ENCODE data around the gene FIZ1. TPM values are rescaled to one million over a fixed set of nuclear protein-coding genes. Genes with fewer than 3 reads are reported as not detected.

The FIZ1 gene
- total and polyA plus RNA-seq, 2 of the 4 experiments (the other 2 are of a cell fraction): 1.3 to 5.9 TPM

DNA sequence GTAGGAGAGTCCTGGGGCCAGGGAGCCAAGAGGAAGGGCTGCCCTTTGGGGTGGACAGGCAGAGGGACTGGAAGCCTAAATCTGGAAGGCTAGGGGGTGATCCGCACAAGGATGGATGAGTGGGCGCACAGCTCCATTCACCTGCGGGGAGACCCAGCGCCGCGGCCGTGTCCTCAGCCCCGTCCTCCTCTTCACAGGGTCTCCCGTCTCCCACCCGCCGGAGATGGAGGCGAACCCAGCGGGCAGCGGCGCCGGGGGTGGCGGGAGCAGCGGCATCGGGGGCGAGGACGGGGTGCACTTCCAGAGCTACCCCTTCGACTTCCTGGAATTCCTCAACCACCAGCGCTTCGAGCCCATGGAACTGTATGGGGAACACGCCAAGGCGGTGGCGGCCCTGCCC is 14.1 kb upstream of the FIZ1 start:
- POLR2A ChIA-PET (ENCODE audit: unreplicated experiment): no interaction called here
- DNase-seq (no peak), ATAC-seq (ENCODE audit: low read depth) (no peak)

More for the DNA sequence above, 14.1 kb upstream of the FIZ1 start:
- intact Hi-C loops (cut with micrococcal nuclease) (no loop called here), dilution Hi-C loops (cut with HindIII; ENCODE audit: low sequenced_read_pairs, unreplicated experiment) (no loop called here), in situ Hi-C loops (cut with MboI; ENCODE audit: low sequenced_read_pairs) (no loop called here)
- no peak overlapping the region for H2BK5ac ChIP-seq (ENCODE audit: low read depth, low read length, poor library complexity, severe bottlenecking)
- peaks cover 5% of the 10 kb centered on the region; the same call in 1 of the 2 replicates for H3K9me3 ChIP-seq (ENCODE audit: control insufficient read depth, insufficient read depth, low read length)
- BruUV-seq (replicated peaks): no TSS peak
- no peak overlapping the region for H2BK15ac ChIP-seq (ENCODE audit: low read depth, low read length)
- H2BK20ac ChIP-seq (ENCODE audit: low read depth, low read length): no peak overlapping the region
- H3K14ac ChIP-seq (replicated peaks; ENCODE audit: low read depth, low read length): no peak overlapping the region
- peaks cover 37 to 59% of the 10 kb centered on the region in 2 experiments for H3K79me1 ChIP-seq (ENCODE audit: low read depth in 1 of 2, low read length in 2 of 2)
- H4K5ac ChIP-seq (ENCODE audit: low read depth, low read length): no peak overlapping the region
- no peak overlapping the region for H4K91ac ChIP-seq (ENCODE audit: insufficient read depth, low read depth, low read length)
- no peak overlapping the region for H3K18ac ChIP-seq (ENCODE audit: low read depth, low read length)
- H3K4me1 ChIP-seq (ENCODE audit: control insufficient read depth, insufficient read depth, low read length): peaks cover under 1% of the 10 kb centered on the region; the same call in 1 of the 2 replicates
- WGBS, 2 experiments (ENCODE audit: extremely low coverage in 2 of 2, insufficient read length in 1 of 2): 96% methylated on average over 10 of the region's 27 CpGs; no CpG with 5 or more reads in 1 of the 2 experiments
- no peak overlapping the region for H3K4ac ChIP-seq (ENCODE audit: low read depth, low read length)
- no peak overlapping the region for H3K9ac ChIP-seq (ENCODE audit: low read depth, low read length)
- H2BK120ac ChIP-seq (ENCODE audit: low read depth, low read length): no peak overlapping the region
- H3K9me1 ChIP-seq (ENCODE audit: insufficient read depth, low read length): peaks cover 9% of the 10 kb centered on the region
- H3K56ac ChIP-seq (ENCODE audit: extremely low read depth, insufficient read depth, low read length): no peak overlapping the region
- H3K4me2 ChIP-seq (ENCODE audit: low read depth, low read length): no peak overlapping the region
- H3K27ac ChIP-seq (ENCODE audit: insufficient read depth, low read length): no peak overlapping the region
- H2AK9ac ChIP-seq (replicated peaks; ENCODE audit: low read depth, low read length, poor library complexity): no peak overlapping the region
- CTCF ChIA-PET: no interaction called here
- peaks cover 48% of the 10 kb centered on the region for H3K36me3 ChIP-seq (ENCODE audit: control insufficient read depth, insufficient read depth, low read length)
- no peak overlapping the region for H3K4me3 ChIP-seq (ENCODE audit: insufficient read depth, low read depth, low read length)
- no peak overlapping the region for H2AFZ ChIP-seq (replicated peaks; ENCODE audit: low read length, poor library complexity)
- H4K20me1 ChIP-seq (ENCODE audit: insufficient read depth, low read length): peaks cover 25% of the 10 kb centered on the region
- no peak for TF ChIP-seq RAD21 (IDR thresholded peaks at IDR 0.05; ENCODE audit: low read length)
- TF ChIP-seq SMC3 (IDR thresholded peaks at IDR 0.05; ENCODE audit: low read depth, low read length): no peak
- no peak for TF ChIP-seq MAFK (IDR thresholded peaks at IDR 0.05; ENCODE audit: low read depth, low read length)
- TF ChIP-seq MAZ (IDR thresholded peaks at IDR 0.05; ENCODE audit: borderline replicate concordance, low read depth, low read length): no peak
- no peak for TF ChIP-seq FOS (IDR thresholded peaks at IDR 0.05; ENCODE audit: low read depth, low read length)
- no peak for TF ChIP-seq RCOR1 (IDR thresholded peaks at IDR 0.05; ENCODE audit: insufficient replicate concordance, low read length)
- TF ChIP-seq, protein P1, sequence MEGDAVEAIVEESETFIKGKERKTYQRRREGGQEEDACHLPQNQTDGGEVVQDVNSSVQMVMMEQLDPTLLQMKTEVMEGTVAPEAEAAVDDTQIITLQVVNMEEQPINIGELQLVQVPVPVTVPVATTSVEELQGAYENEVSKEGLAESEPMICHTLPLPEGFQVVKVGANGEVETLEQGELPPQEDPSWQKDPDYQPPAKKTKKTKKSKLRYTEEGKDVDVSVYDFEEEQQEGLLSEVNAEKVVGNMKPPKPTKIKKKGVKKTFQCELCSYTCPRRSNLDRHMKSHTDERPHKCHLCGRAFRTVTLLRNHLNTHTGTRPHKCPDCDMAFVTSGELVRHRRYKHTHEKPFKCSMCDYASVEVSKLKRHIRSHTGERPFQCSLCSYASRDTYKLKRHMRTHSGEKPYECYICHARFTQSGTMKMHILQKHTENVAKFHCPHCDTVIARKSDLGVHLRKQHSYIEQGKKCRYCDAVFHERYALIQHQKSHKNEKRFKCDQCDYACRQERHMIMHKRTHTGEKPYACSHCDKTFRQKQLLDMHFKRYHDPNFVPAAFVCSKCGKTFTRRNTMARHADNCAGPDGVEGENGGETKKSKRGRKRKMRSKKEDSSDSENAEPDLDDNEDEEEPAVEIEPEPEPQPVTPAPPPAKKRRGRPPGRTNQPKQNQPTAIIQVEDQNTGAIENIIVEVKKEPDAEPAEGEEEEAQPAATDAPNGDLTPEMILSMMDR (conservative IDR thresholded peaks at IDR 0.05; ENCODE audit: low read depth, low read length): no peak
- no peak for TF ChIP-seq CHD1 (IDR thresholded peaks at IDR 0.05; ENCODE audit: low read depth, low read length)
- TF ChIP-seq POLR2A (IDR thresholded peaks at IDR 0.05; ENCODE audit: low read depth, low read length): no peak
- TF ChIP-seq, protein P2, sequence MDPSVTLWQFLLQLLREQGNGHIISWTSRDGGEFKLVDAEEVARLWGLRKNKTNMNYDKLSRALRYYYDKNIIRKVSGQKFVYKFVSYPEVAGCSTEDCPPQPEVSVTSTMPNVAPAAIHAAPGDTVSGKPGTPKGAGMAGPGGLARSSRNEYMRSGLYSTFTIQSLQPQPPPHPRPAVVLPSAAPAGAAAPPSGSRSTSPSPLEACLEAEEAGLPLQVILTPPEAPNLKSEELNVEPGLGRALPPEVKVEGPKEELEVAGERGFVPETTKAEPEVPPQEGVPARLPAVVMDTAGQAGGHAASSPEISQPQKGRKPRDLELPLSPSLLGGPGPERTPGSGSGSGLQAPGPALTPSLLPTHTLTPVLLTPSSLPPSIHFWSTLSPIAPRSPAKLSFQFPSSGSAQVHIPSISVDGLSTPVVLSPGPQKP (IDR thresholded peaks at IDR 0.05; ENCODE audit: borderline replicate concordance, low read depth, low read length): no peak
- TF ChIP-seq, protein P3, sequence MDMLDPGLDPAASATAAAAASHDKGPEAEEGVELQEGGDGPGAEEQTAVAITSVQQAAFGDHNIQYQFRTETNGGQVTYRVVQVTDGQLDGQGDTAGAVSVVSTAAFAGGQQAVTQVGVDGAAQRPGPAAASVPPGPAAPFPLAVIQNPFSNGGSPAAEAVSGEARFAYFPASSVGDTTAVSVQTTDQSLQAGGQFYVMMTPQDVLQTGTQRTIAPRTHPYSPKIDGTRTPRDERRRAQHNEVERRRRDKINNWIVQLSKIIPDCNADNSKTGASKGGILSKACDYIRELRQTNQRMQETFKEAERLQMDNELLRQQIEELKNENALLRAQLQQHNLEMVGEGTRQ (IDR thresholded peaks at IDR 0.05; ENCODE audit: low read depth, low read length): no peak
- no peak for TF ChIP-seq CEBPB (IDR thresholded peaks at IDR 0.05; ENCODE audit: low read depth, low read length)
- TF ChIP-seq MXI1 (IDR thresholded peaks at IDR 0.05; ENCODE audit: borderline replicate concordance, low read depth, low read length): no peak
- H2AK5ac ChIP-seq (ENCODE audit: low read depth, low read length): no peak overlapping the region
- no peaks in the 10 kb centered on the region for H3K27me3 ChIP-seq (ENCODE audit: control insufficient read depth, insufficient read depth, low read length)
- no peak overlapping the region for H4K8ac ChIP-seq (ENCODE audit: low read depth in 2 of 2, low read length in 2 of 2)
- no peak overlapping the region for H3K23ac ChIP-seq (ENCODE audit: low read depth, low read length)
